Epithelial cell of proximal tubule (primary cell): ENCODE results near the gene SLC5A11. TPM values are rescaled to one million over a fixed set of nuclear protein-coding genes. Genes with fewer than 3 reads are reported as not detected.

Experiments used
- DNase-seq: peaks from one replicate; pipeline ENCODE4 v3.0.0-alpha.2; 2011; ENCODE audit warnings: low read depth
- H3K4me3 ChIP-seq: 2 replicates; pipeline ENCODE4 v1.5.1; 2011; ENCODE audit warnings: low read depth, mild to moderate bottlenecking, low read length
- CTCF ChIP-seq: conservative IDR thresholded peaks from 2 replicates; pipeline ENCODE4 v1.5.1; 2012; ENCODE audit warnings: low read depth, mild to moderate bottlenecking, low read length
- total RNA-seq: library from RNA; depleted of rRNA; stranded (reverse); fragments of >200 nt; gene quantifications from 2 replicates; pipeline ENCODE4 v1.2.3, GENCODE V29; 2015

The SLC5A11 gene
- total RNA-seq, 1 donor from 2014 or later: not detected

GRCh38 chr16:24957887-24958286 lies 112.1 kb downstream of the SLC5A11 start:
- TF ChIP-seq CTCF: no peak
- no peak overlapping the region for H3K4me3 ChIP-seq
- no peak for DNase-seq

Other genes with a start within 250 kb of the SLC5A11 start
- gene TNRC6A, start 116.3 kb upstream of the SLC5A11 start, total RNA-seq: 13.6 and 29.5 TPM in 2 replicates
- gene ARHGAP17, start 169.4 kb downstream of the SLC5A11 start, total RNA-seq: 21.2 and 38.2 TPM in 2 replicates